Activated CD4-positive, alpha-beta memory T cell treated with anti-CD3 and anti-CD28 coated beads for 36 hours (primary cell): Measurements from ENCODE around the gene SH3BGRL2. TPM values are rescaled to one million over a fixed set of nuclear protein-coding genes. Genes with fewer than 3 reads are reported as not detected.
A peak's percentile ranks its signal among the peaks of the same experiment; 100 is the strongest.
"Not testable (repeated sequence)": the region's sequence is repeated elsewhere in the genome, so short reads cannot be mapped to it uniquely, and the experiment has no call there.

Experiments used
- CTCF ChIA-PET: fragments of 350-600 bp; sonication (Branson Sonifier 250); formaldehyde crosslinking; loops from one replicate; lab custom pipeline; 2021; ENCODE audit warnings: antibody characterized with exemption, inconsistent platforms; lab: Charles Lee
- POLR2A ChIA-PET: fragments of 350-600 bp; sonication (Branson Sonifier 250); formaldehyde crosslinking; loops from one replicate; lab custom pipeline; 2021; ENCODE audit warnings: antibody characterized with exemption; lab: Charles Lee
- DNase-seq: peaks from one replicate; pipeline ENCODE4 v3.0.0-alpha.2; 2020
- H3K27ac Mint-ChIP-seq: one replicate; pipeline ENCODE4 v1.8.0; 2021; ENCODE audit warnings: mixed read lengths
- H3K27me3 Mint-ChIP-seq: one replicate; pipeline ENCODE4 v1.8.0; 2021; ENCODE audit warnings: mixed read lengths
- H3K36me3 Mint-ChIP-seq: one replicate; pipeline ENCODE4 v1.8.0; 2021; ENCODE audit warnings: mixed read lengths
- H3K4me1 Mint-ChIP-seq: one replicate; pipeline ENCODE4 v1.8.0; 2021; ENCODE audit warnings: low read depth, mixed read lengths
- H3K4me3 Mint-ChIP-seq: one replicate; pipeline ENCODE4 v1.8.0; 2021; ENCODE audit warnings: mild to moderate bottlenecking, mixed read lengths
- H3K9me3 Mint-ChIP-seq: one replicate; pipeline ENCODE4 v1.8.0; 2021; ENCODE audit warnings: mixed read lengths
- intact Hi-C: fragments of 100-400 bp; cut with micrococcal nuclease; formaldehyde crosslinking; loops from one replicate; pipeline ENCODE4 v1.15.1; 2023
- total RNA-seq, 2 experiments: library from RNA; stranded (reverse); gene quantifications; one replicate each; pipeline ENCODE4 v1.2.3, GENCODE V29; 2021

SH3BGRL2 gene
- total RNA-seq, 2 experiments from 2014 or later, result 0.05 to 0.12 TPM

DNA sequence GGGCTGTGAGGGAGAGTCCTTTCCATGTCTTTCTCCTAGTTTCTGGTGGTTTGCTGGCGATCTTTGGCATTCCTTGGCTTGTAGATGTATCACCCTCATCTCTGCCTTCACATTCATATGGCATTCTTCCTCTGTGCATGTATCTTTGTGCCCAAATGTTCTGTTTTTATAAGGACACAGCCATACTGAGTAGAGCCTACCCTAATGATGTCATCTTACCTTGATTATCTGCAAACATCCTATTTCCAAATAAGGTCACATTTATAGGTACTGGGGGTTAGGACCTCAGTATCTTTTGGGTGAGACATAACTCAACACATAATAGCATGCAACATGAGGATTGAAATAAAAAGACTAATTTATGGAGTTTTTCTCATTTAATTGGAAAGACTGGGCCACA, 5.5 kb downstream of the SH3BGRL2 start:
- Mint-ChIP-seq H3K4me1 (peaks cover 3% of the 10 kb centered on the region), H3K9me3 (no peaks in the 10 kb centered on the region), H3K27me3 (peaks cover 29% of the 10 kb centered on the region), H3K4me3 (no peak overlapping the region), H3K36me3 (no peaks in the 10 kb centered on the region), H3K27ac (no peak overlapping the region)
- intact Hi-C loops, result no loop called here
- DNase-seq, result no peak
- ChIA-PET CTCF (no interaction called here), POLR2A (no interaction called here)

DNA sequence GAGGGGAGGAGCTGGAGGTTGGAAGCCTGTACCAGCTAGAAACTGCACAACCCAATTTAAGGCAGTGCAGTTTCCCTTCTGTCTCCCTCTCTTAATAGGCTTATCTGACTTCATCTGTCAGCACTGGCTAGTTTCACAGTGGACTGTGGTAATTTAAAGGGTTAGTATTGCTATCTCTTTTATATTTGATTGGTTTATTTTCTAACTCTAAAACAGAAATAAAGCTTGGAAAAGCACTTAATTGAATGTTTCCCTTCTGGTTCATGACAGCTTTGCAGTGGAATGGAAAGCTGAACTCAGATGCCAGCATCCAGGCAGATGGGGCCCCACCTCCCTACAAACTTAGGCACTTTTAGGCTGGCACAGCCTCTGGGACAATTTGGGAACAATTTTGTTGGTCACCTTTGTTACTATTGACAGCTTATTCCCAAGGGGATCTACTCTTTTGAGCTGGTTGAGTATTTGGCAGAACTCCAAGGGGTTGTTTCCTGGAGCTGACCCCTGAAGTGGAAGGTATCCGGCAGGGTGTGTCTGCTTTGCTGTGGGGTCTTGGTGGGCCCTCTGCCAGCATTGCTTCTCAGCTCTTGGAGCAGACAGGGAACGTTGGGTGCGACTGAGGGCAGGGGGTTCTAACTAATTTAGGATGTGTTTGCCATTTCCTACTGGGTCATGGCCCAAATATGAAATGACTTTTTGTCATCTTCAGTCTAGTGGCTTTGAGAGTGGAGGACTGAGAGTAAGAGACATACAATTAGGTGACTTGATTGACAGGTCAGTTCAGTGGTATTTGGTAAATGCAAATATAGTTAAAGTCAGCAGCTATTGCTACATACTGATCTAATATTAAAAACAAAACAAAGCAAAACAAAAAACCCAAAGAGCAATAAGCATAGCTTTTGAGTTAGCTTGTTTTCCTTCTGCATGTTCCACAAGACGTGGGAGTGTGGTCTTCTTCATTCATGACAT, 9.3 kb downstream of the SH3BGRL2 start:
- CTCF ChIA-PET, result interaction anchor here (0.7 to 1.0 kb wide), 3 partner anchors 32 to 390 kb away, joined by 3 read pairs; no protein-coding TSS in a partner anchor
- H3K36me3 Mint-ChIP-seq, result no peaks in the 10 kb centered on the region
- POLR2A ChIA-PET, result no interaction called here
- no peak overlapping the region for H3K4me3 Mint-ChIP-seq
- no peak overlapping the region for H3K27ac Mint-ChIP-seq
- no peak for DNase-seq
- intact Hi-C loops, result no loop called here
- H3K4me1 Mint-ChIP-seq, result no peaks in the 10 kb centered on the region
- H3K27me3 Mint-ChIP-seq, result peaks cover 10% of the 10 kb centered on the region
- H3K9me3 Mint-ChIP-seq, result no peaks in the 10 kb centered on the region

GRCh38 chr6:79646006-79646405, 14.9 kb downstream of the SH3BGRL2 start:
- Mint-ChIP-seq H3K36me3 (no peaks in the 10 kb centered on the region), H3K27me3 (peaks cover 8% of the 10 kb centered on the region), H3K4me1 (no peaks in the 10 kb centered on the region), H3K4me3 (no peak overlapping the region), H3K9me3 (no peaks in the 10 kb centered on the region), H3K27ac (no peak overlapping the region)
- POLR2A ChIA-PET, result no interaction called here
- peak; percentile 20 for DNase-seq
- CTCF ChIA-PET, result no interaction called here
- intact Hi-C loops, result loop anchor here (1.0 kb wide), 1 partner anchor 26 kb away; no protein-coding TSS in a partner anchor

- no peaks in the 10 kb centered on the region for H3K36me3 Mint-ChIP-seq
- ChIA-PET POLR2A (no interaction called here), CTCF (no interaction called here)
- intact Hi-C loops, result loop anchor here (1.0 kb wide), 1 partner anchor 26 kb away; no protein-coding TSS in a partner anchor
- H3K27me3 Mint-ChIP-seq, result peaks cover 8% of the 10 kb centered on the region
- no peak overlapping the region for H3K27ac Mint-ChIP-seq
- no peak overlapping the region for H3K4me3 Mint-ChIP-seq
- H3K9me3 Mint-ChIP-seq, result no peaks in the 10 kb centered on the region
- no peak for DNase-seq
- no peaks in the 10 kb centered on the region for H3K4me1 Mint-ChIP-seq
Observed at GRCh38 chr6:79646561-79646960, 15.4 kb downstream of the SH3BGRL2 start.

- intact Hi-C loops, result no loop called here
- POLR2A ChIA-PET, result no interaction called here
- Mint-ChIP-seq H3K4me1 (no peaks in the 10 kb centered on the region), H3K4me3 (no peak overlapping the region), H3K27ac (no peak overlapping the region), H3K36me3 (no peaks in the 10 kb centered on the region), H3K9me3 (no peaks in the 10 kb centered on the region), H3K27me3 (peaks cover 7% of the 10 kb centered on the region)
- CTCF ChIA-PET, result no interaction called here
- DNase-seq, result no peak
Observed at GRCh38 chr6:79647741-79648140, 16.6 kb downstream of the SH3BGRL2 start.

- ChIA-PET POLR2A (no interaction called here), CTCF (no interaction called here)
- intact Hi-C loops, result no loop called here
- H3K27ac Mint-ChIP-seq, result no peak overlapping the region
- peaks cover 7% of the 10 kb centered on the region for H3K27me3 Mint-ChIP-seq
- no peaks in the 10 kb centered on the region for H3K36me3 Mint-ChIP-seq
- no peaks in the 10 kb centered on the region for H3K4me1 Mint-ChIP-seq
- H3K9me3 Mint-ChIP-seq, result no peaks in the 10 kb centered on the region
- no peak for DNase-seq
- no peak overlapping the region for H3K4me3 Mint-ChIP-seq
Observed at GRCh38 chr6:79648328-79648727, 17.2 kb downstream of the SH3BGRL2 start.

DNA sequence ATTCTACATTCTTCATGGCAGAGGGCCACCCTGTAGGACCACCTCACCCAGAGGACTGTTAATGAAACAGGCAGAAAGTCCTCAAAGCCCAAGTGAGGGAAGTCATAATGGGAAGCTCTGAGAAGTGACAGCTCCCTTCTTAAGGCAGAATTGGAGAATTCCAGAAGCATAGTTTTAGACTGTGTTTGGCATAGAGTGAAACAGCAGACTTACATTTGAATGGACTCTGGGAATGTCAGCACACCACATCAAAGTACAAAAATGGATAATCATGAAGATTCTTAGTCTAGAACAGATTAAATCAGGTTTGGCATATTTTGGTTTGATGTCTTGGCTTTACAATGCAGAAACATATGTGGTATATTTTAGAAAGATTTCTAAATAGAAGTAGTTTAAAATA, 17.9 kb downstream of the SH3BGRL2 start:
- H3K36me3 Mint-ChIP-seq, result no peaks in the 10 kb centered on the region
- H3K4me1 Mint-ChIP-seq, result no peaks in the 10 kb centered on the region
- no peaks in the 10 kb centered on the region for H3K9me3 Mint-ChIP-seq
- POLR2A ChIA-PET, result interaction anchor here (0.7 kb wide), 1 partner anchor 23 kb away, joined by 3 read pairs; no protein-coding TSS in a partner anchor
- intact Hi-C loops, result no loop called here
- H3K4me3 Mint-ChIP-seq, result no peak overlapping the region
- no peak for DNase-seq
- peaks cover 7% of the 10 kb centered on the region for H3K27me3 Mint-ChIP-seq
- CTCF ChIA-PET, result no interaction called here
- no peak overlapping the region for H3K27ac Mint-ChIP-seq

GRCh38 chr6:79650950-79651349, 19.8 kb downstream of the SH3BGRL2 start:
- no peak for DNase-seq
- H3K27ac Mint-ChIP-seq, result no peak overlapping the region
- H3K27me3 Mint-ChIP-seq, result peaks cover 7% of the 10 kb centered on the region
- no peaks in the 10 kb centered on the region for H3K36me3 Mint-ChIP-seq
- H3K4me3 Mint-ChIP-seq, result no peak overlapping the region
- POLR2A ChIA-PET, result no interaction called here
- intact Hi-C loops, result no loop called here
- CTCF ChIA-PET, result no interaction called here
- no peaks in the 10 kb centered on the region for H3K4me1 Mint-ChIP-seq
- H3K9me3 Mint-ChIP-seq, result no peaks in the 10 kb centered on the region

GRCh38 chr6:79656134-79656533, 25.0 kb downstream of the SH3BGRL2 start:
- Mint-ChIP-seq H3K4me1 (peaks cover 4% of the 10 kb centered on the region), H3K27ac (no peak overlapping the region), H3K9me3 (peaks cover 5% of the 10 kb centered on the region), H3K27me3 (peaks cover 3% of the 10 kb centered on the region), H3K4me3 (no peak overlapping the region), H3K36me3 (no peaks in the 10 kb centered on the region)
- no peak for DNase-seq
- ChIA-PET POLR2A (no interaction called here), CTCF (no interaction called here)
- intact Hi-C loops, result no loop called here

DNA sequence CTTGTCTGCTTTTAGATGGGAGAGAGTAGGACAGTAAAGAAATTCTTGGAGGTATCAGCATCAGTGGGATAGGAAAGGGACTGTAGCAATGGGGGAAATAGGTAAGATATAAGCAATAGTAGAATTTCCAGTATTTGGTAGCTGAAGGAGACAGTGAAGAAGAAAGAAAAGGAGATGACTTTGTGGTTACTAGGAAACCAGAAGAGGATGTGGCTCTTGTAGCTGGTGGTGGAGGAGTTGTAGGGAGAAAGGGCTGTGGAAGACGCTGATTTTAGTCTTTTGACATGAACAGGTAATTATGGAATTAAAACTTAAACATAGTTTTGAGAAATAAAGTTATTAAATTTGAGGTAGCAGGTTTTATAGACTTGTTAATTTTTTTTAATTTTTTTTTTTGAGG, 26.1 kb downstream of the SH3BGRL2 start:
- peaks cover 3% of the 10 kb centered on the region for H3K27me3 Mint-ChIP-seq

GRCh38 chr6:79663655-79664054, 32.5 kb downstream of the SH3BGRL2 start:
- CTCF ChIA-PET, H3K27me3 Mint-ChIP-seq, H3K4me3 Mint-ChIP-seq, H3K9me3 Mint-ChIP-seq, POLR2A ChIA-PET, intact Hi-C loops, H3K36me3 Mint-ChIP-seq, H3K27ac Mint-ChIP-seq: not testable (repeated sequence)
- peak; percentile 13 for DNase-seq
- peaks cover 14% of the 10 kb centered on the region for H3K4me1 Mint-ChIP-seq

More for the DNA sequence above, 26.1 kb downstream of the SH3BGRL2 start:
- intact Hi-C loops, result no loop called here
- DNase-seq, result no peak
- Mint-ChIP-seq H3K9me3 (peaks cover 5% of the 10 kb centered on the region), H3K4me1 (peaks cover 4% of the 10 kb centered on the region), H3K36me3 (no peaks in the 10 kb centered on the region), H3K4me3 (no peak overlapping the region), H3K27ac (no peak overlapping the region)
- CTCF ChIA-PET, result no interaction called here
- POLR2A ChIA-PET, result no interaction called here

DNA sequence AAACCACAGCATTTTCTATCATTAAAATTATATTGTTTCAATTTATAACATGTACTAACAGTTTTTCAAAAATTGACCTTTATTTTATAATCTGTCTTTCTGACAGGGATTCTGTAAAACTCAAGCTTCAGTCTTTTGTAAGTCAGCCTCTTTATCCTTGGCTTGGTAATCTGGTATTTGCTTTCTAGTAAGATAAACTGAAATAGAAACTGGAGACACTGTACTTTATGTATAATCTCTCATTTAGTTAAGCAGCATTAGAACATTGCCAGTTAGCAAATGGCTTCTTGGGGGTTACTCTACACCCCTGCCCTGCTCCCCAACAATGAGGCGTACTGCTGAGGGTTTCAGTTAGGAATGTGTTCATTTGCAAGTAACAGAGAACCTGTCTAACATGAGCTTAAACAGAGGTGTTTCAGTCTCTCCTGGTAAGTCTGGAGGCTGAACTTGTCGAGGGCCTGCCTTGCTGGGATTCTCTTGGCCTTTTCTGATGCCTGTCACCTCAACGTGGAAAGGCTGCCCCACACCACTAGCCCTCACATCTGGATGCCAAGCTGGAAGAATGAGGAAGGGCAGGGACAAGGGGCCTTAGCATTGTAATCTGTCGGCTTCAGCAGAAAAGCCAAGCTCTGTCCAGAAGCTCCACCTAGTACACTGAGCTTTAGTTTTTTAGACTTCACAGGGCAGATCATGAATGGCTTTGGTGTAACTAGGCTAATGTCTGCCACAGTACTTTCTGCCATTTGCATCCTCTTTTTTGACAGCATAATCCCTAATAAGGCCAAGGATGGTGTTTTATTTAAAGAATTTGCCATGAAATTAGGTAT, 34.8 kb downstream of the SH3BGRL2 start:
- Mint-ChIP-seq H3K36me3 (no peaks in the 10 kb centered on the region), H3K27me3 (peaks cover 3% of the 10 kb centered on the region), H3K9me3 (no peaks in the 10 kb centered on the region), H3K4me3 (no peak overlapping the region), H3K4me1 (peaks cover 18% of the 10 kb centered on the region), H3K27ac (no peak overlapping the region)
- ChIA-PET CTCF (no interaction called here), POLR2A (no interaction called here)
- DNase-seq, result no peak
- intact Hi-C loops, result no loop called here
